D721Med (cell line): Measurements from ENCODE around the gene KCNIP1.

Source experiments
- DNase-seq: peaks from one replicate; pipeline ENCODE4 v3.0.0; 2011; ENCODE audit warnings: low spot score; ENCODE audit not compliant: insufficient read length
- FAIRE-seq: peaks from 2 replicates; lab custom pipeline; 2011; peaks lifted over from hg19 to GRCh38; lab: Jason Lieb, UNC
- TF ChIP-seq, protein P1 (sequence below): IDR thresholded peaks from 2 replicates; pipeline ENCODE4 v1.5.1; 2012; ENCODE audit warnings: mild to moderate bottlenecking, control low read depth; ENCODE audit not compliant: insufficient read depth; ENCODE audit errors: missing control alignments

The KCNIP1 gene

DNA sequence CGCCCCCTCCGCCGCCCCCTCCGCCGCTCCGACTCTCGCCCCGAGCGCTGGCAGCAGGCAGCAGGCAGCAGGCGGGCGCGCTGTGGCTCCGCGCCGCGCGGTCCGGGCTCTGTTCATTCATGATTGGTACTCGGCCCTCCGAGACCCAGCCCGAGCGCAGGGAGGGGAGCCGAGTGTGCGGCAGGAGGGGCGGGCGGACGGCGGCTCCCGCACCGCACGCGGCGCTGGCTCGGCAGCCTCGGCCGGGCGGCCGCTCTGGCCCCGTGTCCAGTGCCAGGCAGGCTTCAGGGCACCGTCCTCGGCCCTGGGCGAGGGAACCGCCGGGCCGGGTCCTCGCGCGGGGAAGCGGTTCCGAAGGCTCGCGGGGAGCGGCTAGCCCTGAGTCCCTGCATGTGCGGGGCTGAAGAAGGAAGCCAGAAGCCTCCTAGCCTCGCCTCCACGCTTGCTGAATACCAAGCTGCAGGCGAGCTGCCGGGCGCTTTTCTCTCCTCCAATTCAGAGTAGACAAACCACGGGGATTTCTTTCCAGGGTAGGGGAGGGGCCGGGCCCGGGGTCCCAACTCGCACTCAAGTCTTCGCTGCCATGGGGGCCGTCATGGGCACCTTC, at the start of gene KCNIP1:
Gene KCNIP1, plus strand, starts transcription at position 31 of the 607 bp plus-strand sequence.
- DNase-seq = no peak
- FAIRE-seq = no peak
- TF ChIP-seq, protein P1, sequence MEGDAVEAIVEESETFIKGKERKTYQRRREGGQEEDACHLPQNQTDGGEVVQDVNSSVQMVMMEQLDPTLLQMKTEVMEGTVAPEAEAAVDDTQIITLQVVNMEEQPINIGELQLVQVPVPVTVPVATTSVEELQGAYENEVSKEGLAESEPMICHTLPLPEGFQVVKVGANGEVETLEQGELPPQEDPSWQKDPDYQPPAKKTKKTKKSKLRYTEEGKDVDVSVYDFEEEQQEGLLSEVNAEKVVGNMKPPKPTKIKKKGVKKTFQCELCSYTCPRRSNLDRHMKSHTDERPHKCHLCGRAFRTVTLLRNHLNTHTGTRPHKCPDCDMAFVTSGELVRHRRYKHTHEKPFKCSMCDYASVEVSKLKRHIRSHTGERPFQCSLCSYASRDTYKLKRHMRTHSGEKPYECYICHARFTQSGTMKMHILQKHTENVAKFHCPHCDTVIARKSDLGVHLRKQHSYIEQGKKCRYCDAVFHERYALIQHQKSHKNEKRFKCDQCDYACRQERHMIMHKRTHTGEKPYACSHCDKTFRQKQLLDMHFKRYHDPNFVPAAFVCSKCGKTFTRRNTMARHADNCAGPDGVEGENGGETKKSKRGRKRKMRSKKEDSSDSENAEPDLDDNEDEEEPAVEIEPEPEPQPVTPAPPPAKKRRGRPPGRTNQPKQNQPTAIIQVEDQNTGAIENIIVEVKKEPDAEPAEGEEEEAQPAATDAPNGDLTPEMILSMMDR = no peak

DNA sequence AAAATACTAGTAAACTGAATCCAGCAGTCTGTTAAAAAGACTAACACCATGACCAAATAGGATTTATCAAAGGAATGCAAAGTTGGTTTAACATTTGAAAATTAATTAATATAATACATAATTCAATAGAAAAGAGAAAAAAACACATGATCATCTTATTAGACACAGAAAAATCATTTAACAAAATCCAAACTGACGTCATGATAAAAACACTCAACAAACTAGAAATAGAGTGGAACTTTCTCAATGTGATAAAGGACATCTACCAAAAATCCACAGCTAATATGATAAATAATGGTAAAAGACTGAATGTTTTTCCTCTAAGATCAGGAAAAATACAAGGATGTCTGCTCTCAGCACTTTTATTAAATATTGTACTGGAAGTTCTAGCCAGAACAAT, 40.4 kb upstream of the KCNIP1 start:
- DNase-seq = no peak
- TF ChIP-seq, protein P1 = no peak
- no peak for FAIRE-seq

DNA sequence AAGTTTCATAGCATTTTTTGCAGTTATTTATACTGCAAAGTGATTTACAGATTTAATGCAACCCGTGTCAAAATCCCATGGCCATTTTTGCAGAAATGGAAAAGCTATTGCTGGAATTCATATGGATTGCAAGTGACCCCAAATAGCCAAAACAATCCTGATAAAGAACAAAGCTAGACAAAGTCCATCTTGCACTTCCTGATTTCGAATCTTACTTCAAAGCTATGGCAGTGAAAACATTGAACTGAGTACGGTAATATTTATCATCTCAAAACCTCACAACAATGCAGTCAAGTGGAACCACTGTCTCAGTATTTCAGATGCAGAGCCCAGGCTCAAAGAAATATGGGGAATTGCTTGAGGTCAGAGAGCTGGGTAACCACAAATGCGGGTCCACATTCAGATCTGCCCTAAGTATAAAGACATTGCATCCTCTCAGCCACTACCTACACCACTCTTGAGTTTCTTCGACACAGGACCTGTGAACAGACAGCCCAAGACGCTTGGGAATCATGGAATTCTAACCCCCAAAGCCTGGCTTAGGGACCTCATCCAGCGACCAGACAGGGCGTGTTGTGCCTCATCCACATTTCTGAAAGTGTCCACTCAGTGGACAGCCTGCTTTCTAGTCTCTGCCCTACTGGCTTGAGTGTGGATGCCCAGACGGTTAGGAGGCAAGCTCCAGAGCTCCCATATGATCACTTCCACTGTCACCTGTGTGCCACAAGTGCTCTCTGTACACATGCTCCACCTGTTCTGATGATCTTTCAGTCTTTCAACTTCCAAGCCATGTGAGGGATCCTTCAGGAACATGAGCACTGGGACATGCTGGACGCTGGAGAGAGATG, 39.3 kb upstream of the KCNIP1 start:
- no peak for FAIRE-seq
- TF ChIP-seq, protein P1 = no peak
- no peak for DNase-seq

DNA sequence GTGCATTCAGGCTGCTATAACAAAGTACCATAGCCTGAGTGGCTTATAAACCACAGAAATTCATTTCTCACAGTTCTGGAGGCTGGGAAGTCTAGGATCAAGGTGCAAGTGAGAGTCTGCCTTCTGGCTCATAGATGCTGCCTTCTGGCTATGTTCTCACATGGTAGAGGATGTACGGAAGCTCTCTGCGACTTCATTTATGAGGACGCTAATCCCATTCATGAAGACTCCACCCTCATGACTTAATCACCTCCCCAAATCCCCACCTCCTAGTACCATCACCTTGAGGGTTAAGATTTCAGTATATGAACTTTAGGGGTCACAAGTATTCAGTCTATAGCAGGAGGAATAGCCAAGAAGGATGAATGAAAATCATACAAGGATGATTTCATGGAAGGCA, 37.3 kb upstream of the KCNIP1 start:
- TF ChIP-seq, protein P1 = no peak
- DNase-seq (no peak), FAIRE-seq (no peak)

DNA sequence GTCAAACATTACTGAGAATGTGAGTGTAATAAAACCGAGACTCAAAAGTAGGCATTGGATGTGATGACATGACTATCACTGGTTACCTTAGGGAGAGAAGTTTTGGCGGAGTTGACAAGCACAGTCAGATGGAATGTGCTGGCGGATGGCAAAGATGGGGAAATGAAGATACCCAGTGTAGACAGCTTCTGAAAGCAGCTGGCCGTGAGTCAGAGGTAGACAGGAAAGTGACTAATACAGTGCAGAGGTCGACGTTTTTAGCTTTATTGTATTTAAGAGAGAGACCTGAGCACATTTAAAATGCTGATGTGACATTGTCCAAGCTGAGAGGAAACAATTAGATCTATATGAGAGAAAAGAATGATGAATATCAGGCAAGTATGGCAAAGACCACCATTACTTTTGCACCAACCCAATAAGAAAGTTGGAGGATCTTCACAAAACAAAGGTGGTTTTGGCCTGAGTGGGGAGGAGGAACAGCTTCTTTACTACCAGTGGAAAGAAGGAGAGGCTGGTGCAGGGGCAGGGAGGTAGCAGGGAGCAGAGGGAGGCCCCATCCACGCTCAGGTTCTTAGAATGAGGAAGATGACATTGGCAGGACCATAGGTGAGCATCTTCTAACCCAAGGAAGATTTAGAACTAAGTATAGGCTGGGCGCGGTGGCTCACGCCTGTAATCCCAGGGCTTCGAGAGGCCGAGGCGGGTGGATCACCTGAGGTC, 36.7 kb upstream of the KCNIP1 start:
- no peak for FAIRE-seq
- TF ChIP-seq, protein P1 = no peak
- DNase-seq = no peak

DNA sequence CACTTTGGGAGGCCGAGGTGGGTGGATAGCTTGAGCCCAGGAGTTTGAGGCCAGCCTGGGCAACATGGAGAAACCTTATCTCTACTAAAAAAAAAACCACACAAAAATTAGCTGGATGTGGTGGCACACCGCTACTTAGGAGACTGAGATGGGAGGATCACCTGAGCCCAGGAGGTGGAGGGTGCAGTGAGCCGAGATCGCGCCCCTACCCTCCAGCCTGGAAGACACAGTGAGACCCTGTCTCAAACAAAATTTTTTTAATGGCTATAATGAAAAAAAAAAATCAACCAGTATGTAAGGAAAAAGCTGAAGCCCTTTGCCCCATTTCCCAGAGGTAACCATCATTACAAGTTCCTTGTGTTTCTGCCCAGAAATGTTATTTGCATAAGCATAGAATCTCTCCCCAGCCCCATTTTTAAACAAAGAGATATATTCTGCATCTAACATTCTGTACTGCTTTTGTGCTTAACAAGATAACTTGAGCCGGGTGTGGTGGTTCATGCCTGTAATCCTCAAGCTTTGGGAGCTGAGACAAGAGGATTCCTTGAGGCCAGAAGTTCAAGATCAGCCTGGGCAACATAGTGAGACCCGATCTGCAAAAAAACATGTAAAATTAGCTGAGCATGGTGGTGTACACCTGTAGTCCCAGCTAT, 35.1 kb upstream of the KCNIP1 start:
- FAIRE-seq = no peak
- no peak for DNase-seq
- TF ChIP-seq, protein P1 = no peak
